Effector CD8-positive, alpha-beta T cell (primary cell): ENCODE data around the gene SHOX.
"Not testable (repeated sequence)": the region's sequence is repeated elsewhere in the genome, so short reads cannot be mapped to it uniquely, and the experiment has no call there.

Experiments used
- DNase-seq: peaks from one replicate; lab custom pipeline; 2025; lab: John Stamatoyannopoulos, UW

SHOX gene

DNA sequence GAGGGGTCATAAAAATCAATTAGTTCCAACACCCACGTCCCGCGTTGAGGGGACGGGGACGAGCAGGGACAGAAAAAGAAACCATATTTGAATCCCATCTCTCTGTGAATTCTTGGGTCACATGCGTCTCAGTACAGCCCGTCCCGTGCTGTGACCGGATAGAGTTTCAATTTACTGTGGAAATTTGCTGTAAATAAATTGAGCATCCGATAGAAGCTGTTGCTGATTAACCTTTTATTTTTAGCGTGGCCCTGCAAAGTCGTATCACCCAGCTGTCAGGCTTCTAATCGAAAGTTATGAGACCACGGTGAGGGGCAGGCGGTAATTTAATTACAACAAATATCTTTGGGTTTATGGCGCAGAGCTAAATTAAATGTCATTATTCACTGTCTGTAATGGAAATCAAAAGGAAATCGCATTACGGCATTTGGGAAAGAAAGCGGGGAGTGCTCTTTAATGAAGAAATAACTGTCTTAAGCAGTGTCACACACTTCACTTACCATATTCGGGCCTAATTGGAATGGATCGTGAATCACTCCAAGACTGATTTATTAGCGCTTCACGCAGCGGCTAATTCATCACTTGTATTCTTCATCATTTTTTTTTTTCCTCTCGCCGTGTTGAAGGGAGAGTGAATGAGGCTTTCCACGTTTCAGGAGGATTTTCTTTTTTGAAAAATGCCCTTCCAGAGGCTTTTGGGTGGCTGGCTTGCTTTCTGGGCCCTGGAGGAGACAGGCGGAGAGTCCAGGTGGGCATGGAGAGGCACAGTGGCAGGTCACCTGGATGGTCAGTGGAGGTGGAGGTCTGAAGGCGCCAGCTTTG is 7.3 kb downstream of the SHOX start:
- no peak for DNase-seq

DNA sequence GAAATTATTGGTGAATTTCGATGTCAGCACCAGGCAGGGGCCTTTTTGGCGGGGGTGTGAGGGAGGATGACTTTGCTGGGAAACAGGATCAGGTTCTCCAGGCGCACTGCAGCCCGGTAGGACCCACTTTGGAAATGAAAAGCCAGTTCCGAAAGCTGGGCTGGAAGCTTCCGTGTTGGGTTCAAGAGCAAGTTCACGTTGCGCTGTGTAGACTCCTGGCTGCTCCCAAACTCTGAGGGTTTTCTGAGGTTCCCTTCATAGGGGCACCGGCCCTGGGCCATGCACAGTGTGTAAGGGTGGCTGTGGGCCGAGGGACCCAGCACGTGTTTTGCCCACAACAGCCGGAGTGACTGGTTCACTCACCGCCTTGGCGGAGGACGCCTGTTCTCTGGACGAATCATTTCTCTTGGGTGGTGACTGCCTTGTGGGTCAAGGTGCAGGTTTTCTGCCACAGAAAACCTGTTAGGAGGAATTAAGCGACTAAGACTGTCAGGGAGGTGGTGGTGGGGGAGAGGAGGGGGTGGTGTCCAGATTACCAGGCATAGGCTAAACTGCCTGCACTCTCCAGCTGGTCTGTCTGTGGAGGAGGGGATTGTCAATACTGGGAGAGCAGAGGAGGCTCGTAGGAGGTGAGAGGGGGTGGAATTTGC is 8.0 kb downstream of the SHOX start:
- no peak for DNase-seq

DNA sequence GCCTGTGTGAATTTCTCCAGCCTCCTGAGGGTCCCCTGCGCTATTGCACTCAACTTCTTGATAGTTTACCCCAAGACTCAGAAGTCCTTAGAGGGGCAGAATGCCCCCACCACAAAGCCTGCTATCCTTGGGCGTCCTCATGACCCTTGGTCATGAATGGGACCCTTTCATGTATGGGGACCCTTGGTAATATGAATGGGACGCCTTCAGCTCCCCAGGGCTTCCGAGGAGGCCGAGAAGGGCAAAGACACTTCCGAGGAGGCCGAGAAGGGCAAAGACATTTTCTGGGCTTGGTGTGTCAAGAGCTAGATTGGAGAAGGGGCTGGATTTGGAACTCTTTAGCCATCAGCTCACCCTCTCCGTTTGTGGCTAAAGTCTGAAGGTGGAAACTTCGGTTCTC is 8.6 kb downstream of the SHOX start:
- DNase-seq: no peak

DNA sequence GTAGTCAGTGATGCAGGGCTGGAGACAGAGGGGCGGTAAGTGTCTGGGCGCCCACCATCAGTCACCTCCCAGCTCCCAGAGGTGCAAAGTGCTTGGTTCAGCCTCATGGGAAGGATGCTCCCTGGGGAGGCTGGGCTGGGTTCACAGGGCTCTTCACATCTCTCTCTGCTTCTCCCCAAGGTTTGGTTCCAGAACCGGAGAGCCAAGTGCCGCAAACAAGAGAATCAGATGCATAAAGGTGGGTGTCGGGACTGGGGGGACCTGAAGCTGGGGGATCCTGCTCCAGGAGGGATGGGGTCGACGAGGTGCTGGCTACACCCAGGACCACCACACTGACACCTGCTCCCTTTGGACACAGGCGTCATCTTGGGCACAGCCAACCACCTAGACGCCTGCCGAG is 10.1 kb downstream of the SHOX start:
- no peak for DNase-seq

DNA sequence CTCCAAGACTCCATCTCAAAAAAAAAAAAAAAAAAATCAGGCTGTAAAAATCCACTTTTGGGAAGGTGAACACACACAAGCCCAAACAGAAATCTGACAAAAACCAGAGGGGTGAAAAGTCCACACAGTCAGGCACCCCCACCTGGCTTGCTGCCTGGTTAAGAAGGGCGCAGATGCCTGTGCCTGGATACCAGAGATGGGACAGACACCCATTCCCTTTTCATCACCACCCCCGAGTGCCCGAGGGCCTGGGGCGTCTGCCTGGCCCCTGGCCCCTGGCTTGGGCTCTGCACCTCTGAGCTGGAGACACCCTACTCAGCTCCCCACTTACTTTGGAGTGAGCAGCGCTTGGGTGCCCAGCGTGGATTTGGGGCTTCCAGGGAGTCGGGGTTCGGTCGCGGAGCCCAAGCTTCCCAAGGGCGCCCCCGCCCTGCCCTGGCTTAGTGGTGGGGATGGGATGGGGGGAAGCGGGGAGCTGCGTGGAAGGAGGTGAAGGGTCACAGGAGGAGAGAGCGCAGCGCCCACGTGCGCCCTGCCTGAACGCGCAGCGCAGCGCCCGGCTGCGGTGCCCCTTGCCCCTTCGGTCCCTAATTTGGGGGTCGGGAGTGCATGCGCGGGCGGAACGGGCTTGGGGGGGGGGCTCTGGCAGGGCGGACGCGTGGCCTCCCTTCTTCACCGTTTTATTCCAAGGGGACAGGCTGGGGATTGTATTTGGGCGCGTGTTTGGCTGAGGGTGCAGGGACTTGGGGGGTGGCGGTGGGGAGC is 11.3 kb downstream of the SHOX start:
- no peak for DNase-seq

DNA sequence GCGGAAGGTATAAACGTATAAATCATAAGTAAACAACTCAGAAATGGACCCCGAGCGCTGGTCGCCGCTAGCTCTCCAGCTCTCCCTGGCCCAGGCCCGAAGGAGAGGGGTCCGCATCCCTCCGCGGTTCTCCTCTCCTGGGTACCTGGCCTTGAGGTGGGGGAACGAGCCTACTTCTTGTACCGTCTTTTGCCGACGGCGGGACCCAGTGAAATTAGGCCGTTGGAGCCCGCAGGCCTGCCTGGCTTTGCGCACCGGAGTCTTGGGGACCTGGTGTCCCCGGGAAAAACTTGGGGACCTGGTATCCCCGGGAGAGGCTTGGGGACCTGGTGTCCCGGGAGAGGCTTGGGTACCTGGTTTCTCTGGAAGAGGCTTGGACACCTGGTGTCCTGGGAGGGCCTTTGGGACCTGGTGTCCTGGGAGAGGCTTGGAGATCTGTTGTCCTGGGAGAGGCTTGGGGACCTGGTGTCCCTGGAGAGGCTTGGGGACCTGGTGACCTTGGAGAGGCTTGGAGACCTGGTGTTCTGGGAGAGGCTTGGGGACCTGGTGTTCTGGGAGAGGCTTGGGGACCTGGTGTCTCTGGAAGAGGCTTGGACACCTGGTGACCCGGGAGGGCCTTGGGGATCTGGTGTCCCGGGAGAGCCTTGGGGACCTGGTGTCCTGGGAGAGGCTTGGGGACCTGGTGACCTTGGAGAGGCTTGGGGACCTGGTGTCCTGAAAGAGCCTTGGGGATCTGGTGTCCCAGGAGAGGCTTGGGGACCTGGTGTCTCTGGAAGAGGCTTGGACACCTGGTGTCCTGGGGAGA is 12.0 kb downstream of the SHOX start:
- no peak for DNase-seq

DNA sequence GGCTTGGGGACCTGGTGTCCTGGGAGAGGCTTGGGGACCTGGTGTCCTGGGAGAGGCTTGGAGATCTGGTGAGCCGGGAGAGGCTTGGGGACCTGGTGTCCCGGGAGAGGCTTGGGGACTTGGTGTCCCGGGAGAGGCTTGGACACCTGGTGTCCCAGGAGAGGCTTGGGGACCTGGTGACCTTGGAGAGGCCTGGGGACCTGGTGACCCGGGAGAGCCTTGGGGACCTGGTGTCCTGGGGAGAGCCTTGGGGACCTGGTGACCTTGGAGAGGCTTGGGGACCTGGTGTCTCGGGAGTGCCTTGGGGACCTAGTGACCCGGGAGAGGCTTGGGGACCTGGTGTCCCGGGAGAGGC is 12.6 kb downstream of the SHOX start:
- DNase-seq: no peak

DNA sequence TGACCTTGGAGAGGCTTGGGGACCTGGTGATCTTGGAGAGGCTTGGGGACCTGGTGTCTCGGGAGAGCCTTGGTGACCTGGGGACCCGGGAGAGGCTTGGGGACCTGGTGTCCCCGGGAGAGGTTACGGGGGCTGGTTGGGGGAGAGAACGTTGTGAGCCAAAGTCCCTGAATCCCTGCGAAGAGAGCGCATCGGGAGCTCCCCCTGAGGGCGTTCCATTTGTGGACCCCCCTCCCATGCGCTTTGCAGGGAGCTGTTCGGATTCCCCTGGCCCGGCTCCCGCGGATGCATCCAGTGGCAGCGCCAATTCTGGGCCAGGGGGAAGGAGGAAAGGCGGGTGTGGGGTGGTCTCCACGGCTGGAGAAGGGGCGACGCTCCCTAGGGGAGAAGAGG is 13.3 kb downstream of the SHOX start:
- no peak for DNase-seq

DNA sequence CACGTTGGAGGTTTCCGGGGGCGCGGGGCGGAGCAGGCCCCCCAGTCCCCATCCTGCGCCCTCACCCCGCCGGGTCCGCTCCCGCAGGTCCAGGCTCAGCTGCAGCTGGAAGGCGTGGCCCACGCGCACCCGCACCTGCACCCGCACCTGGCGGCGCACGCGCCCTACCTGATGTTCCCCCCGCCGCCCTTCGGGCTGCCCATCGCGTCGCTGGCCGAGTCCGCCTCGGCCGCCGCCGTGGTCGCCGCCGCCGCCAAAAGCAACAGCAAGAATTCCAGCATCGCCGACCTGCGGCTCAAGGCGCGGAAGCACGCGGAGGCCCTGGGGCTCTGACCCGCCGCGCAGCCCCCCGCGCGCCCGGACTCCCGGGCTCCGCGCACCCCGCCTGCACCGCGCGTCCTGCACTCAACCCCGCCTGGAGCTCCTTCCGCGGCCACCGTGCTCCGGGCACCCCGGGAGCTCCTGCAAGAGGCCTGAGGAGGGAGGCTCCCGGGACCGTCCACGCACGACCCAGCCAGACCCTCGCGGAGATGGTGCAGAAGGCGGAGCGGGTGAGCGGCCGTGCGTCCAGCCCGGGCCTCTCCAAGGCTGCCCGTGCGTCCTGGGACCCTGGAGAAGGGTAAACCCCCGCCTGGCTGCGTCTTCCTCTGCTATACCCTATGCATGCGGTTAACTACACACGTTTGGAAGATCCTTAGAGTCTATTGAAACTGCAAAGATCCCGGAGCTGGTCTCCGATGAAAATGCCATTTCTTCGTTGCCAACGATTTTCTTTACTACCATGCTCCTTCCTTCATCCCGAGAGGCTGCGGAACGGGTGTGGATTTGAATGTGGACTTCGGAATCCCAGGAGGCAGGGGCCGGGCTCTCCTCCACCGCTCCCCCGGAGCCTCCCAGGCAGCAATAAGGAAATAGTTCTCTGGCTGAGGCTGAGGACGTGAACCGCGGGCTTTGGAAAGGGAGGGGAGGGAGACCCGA is 14.0 kb downstream of the SHOX start:
- DNase-seq: no peak

DNA sequence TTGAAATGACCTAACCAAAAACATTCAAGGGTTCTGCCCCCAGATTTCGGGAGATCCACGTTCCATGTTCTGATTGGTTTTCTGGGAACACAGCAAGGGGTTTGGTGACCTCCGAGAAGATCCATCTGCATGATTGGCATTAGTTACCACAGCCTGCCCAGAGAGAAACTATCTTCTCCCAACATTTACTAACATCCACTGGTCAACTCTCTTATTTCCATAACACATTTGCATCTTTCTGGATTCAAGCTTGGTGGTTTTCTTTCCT is 15.6 kb downstream of the SHOX start:
- DNase-seq: no peak

DNA sequence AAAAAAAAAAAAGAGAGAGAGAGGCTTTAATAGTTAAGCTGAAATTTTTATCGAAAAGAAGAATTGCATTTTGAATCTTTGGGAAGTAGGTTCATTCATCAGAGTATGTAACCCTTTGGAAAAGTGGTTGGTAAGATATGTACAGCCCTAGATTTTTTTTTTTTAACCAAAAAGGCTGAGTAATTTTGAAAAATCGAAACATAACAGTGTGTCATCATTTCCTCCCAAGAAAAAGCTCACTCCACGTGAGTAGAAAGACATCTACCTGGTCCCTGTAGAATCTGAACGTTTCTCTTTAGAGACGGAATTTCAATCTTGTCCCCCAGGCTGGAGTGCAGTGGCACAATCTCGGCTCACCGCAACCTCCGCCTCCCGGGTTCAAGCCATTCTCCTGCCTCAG is 16.2 kb downstream of the SHOX start:
- DNase-seq: no peak

DNA sequence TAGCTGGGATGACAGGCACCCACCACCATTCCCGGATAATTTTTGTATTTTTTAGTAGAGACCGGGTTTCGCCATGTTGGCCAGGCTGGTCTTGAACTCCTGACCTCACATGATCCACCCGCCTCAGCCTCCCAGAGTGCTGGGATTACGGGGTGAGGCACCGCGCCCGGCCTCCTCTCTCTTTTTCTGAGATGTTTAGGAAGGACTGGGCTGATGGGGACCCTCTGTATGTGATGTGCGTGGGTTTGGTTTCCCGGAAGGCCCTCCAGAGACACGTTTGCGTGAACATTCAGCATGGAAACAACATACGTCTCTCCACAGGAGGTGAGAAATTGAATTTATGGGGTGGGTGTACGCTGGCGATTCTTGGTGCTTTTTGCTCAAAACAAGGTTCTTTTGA is 18.6 kb downstream of the SHOX start:
- no peak for DNase-seq

DNA sequence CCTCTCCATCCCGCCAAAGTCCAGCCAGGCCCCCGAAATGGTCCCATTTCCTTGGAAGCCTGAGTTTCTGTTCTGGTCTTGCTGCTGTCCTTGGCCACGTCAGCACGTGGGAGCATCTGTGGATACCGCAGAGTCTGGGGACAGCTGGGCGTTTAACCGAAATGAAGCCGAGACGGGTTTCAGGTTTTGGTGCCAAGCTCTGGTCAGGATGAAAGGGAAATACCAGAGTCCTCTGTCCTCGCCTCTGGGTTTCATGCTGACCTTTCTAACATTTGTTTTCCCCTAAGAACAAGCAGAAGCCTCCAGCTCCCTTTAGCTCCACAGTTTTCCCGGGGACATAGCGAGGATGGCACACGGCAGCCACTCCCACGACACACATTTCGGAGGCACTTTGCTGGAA is 19.7 kb downstream of the SHOX start:
- no peak for DNase-seq

DNA sequence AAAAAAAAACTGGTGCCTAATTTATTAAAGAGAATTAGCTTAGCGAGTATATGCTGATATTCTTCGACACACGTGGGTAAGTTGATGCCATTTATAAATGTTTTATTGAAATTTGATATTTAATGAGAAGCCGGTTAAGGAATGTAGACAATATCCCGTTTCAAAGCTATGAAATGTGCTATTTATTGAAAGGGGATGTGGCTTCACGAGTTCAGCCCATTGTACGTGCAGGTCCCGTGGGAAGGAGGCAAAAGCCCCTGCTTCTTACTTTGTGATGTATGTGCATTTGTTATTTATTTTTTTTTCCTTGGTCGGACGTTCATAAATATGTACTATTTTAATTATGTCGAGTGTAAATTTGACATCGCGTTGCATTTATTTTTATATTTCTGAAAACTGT is 20.2 kb downstream of the SHOX start:
- DNase-seq: no peak

DNA sequence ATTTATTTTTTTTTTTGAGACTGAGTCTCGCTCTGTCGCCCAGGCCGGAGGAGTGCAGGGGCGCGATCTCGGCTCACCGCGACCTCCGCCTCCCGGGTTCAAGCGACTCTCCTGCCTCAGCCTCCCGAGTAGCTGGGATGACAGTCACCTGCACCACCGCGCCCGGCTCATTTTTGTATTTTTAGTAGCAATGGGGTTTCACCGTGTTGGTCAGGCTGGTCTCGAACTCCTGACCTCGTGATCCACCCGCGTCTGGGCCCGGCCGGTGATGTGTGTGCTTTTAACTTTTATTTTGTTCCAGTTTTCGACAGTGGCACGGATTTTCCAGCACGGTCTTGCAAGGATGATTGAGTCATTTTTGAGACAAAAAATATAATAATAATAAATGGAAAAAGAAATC is 21.3 kb downstream of the SHOX start:
- not testable (repeated sequence) for DNase-seq

DNA sequence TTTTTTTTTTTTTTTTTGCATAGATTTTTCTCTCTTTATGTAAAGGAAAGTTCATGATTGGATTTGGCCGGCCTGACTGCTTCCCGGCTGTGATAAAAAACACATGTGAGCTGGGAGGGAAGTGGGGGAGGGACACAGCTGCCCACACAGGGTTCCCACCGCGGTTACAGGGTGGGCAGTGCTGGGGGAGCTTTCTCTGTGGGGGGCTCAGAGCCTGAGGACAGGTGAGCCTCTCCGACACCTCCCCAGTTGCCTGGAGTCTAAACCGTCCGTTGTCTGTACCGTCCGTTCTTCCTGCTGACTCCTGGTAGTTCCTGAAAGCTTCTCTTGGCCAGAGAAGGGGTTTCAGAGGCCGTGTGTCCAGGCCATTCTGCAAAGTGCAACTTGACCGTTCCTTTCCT is 21.8 kb downstream of the SHOX start:
- DNase-seq: no peak

DNA sequence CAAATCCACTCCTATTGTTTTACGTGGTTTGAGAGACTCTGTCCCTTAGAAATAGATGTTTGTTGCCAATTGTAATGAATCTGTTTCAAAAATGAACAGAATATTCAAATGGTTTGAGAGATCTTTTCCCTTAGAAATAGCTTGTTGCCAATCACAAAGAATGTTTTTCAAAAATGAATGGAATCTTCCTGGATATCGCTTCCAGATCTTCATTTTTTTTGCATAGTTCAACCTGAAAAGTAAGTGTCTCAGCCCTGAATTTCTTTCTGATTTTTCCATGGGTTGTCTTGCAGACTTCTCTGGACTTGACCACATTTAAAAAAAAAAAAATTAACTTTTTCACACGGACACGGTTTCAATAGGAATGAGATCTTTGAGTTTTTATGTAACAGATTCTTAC is 22.7 kb downstream of the SHOX start:
- DNase-seq: no peak

DNA sequence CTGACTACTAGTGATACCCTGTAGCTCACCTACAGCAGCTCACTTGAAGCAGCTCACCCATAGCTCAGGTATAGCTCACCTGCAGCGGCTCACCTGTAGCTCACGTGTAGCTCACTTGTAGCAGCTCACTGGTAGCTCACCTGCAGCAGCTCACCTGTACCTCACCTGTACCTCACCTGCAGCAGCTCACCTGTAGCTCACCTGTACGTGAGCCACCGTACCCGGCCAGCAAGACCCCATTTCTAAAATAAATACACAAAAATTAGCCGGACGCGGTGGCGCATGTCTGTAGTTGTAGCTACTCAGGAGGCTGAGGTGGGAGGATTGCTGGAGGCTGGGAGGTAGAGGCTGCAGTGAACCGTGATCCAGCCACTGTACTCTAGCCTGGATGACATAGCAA is 30.6 kb downstream of the SHOX start:
- DNase-seq: no peak

DNA sequence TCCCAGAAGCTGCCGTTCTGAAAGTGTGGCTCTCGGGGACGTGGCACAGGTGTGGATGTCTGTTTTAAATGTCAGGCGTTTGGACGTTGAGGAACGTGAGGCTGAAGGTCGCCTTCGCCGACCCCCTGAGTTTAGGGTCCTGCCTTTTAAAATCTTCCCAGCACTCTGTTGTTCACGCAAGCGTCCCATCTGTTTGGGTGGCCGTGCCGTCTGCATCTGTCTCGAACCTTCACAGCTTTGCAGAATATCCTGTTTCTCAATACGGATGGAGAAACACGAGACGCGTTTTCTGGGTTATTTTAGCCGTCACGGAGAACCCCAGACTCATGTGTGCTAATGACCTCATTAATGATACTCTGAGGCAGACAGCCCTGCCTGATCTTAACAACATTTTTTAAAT is 31.5 kb downstream of the SHOX start:
- no peak for DNase-seq

DNA sequence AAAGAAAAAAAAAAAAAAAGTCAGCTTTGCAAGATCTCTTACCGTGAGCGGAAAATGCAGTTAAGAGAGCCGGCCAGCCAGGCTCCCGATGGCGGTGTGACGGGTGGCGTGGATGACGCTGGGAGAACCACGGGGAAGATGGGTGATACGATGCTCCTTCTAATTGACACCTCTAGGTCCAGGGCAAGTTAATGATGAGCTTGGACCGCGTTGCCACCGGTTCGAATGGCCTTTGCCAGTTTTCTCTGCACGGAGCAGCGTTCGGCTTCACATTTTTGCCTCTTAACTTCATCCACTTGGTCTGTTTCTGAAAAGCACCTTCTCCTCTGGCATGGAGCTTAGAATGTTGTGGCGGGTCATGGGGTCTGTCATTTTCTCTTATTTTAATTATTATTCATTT is 33.2 kb downstream of the SHOX start:
- no peak for DNase-seq
